ENCODE measurements around the gene DNTTIP2. TPM values are rescaled to one million over a fixed set of nuclear protein-coding genes. Genes with fewer than 3 reads are reported as not detected.
A peak's percentile ranks its signal among the peaks of the same experiment; 100 is the strongest.

DNTTIP2 gene
- total and polyA plus RNA-seq, 9 of the 15 experiments (the other 6 are each of a cell fraction or from before 2014, with no cell fraction given) = 50.4 to 138 (median 97.0) TPM

DNA sequence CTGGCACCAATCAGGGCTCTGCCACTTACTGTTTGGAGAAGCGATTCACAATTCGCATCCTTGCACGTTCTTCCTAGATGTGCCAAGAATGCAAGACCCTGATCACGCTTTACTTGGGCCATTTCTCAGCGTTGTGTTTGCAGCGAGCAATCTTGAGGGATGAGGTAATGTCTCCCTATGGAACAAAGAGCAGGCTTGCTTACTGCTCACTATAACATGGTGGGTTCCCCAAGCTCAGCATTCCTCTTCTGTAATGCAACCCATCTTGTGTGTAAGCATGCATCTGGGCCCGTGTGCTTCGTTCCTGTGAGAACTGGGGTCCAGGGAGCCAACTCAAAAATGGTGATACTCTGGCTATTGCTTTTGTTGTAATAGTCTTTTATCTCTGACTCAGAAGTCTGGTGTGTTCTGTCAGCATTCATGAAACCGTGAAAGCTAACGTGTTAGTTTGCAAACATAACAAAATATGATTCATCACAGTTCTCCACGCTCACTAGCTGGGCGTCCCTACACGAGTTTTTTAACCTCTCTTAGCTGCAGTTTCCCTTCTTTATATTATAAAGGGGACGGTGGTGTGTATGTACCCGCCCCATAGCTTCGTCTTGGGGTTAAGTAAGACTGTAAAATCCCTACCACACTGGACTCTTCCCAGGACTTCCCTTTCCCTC, 33.3 kb downstream of the DNTTIP2 start (continued):
- TF ChIP-seq, protein P1, sequence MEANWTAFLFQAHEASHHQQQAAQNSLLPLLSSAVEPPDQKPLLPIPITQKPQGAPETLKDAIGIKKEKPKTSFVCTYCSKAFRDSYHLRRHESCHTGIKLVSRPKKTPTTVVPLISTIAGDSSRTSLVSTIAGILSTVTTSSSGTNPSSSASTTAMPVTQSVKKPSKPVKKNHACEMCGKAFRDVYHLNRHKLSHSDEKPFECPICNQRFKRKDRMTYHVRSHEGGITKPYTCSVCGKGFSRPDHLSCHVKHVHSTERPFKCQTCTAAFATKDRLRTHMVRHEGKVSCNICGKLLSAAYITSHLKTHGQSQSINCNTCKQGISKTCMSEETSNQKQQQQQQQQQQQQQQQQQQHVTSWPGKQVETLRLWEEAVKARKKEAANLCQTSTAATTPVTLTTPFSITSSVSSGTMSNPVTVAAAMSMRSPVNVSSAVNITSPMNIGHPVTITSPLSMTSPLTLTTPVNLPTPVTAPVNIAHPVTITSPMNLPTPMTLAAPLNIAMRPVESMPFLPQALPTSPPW (CRISPR knock-in tag; IDR thresholded peaks at IDR 0.05) = no peak
- TF ChIP-seq POLR2AphosphoS5 (IDR thresholded peaks at IDR 0.05; ENCODE audit: control insufficient read depth, insufficient read depth, low read depth, low read length) = no peak
- TF ChIP-seq ZBED1 (IDR thresholded peaks at IDR 0.05) = no peak
- no peak for TF ChIP-seq ILK (tag; IDR thresholded peaks at IDR 0.05; ENCODE audit: borderline replicate concordance, low read depth)
- TF ChIP-seq, protein P2, sequence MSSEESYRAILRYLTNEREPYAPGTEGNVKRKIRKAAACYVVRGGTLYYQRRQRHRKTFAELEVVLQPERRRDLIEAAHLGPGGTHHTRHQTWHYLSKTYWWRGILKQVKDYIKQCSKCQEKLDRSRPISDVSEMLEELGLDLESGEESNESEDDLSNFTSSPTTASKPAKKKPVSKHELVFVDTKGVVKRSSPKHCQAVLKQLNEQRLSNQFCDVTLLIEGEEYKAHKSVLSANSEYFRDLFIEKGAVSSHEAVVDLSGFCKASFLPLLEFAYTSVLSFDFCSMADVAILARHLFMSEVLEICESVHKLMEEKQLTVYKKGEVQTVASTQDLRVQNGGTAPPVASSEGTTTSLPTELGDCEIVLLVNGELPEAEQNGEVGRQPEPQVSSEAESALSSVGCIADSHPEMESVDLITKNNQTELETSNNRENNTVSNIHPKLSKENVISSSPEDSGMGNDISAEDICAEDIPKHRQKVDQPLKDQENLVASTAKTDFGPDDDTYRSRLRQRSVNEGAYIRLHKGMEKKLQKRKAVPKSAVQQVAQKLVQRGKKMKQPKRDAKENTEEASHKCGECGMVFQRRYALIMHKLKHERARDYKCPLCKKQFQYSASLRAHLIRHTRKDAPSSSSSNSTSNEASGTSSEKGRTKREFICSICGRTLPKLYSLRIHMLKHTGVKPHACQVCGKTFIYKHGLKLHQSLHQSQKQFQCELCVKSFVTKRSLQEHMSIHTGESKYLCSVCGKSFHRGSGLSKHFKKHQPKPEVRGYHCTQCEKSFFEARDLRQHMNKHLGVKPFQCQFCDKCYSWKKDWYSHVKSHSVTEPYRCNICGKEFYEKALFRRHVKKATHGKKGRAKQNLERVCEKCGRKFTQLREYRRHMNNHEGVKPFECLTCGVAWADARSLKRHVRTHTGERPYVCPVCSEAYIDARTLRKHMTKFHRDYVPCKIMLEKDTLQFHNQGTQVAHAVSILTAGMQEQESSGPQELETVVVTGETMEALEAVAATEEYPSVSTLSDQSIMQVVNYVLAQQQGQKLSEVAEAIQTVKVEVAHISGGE (CRISPR knock-in tag; IDR thresholded peaks at IDR 0.05) = no peak
- no peak for TF ChIP-seq GTF2E2 (tag; IDR thresholded peaks at IDR 0.05)
- no peak for TF ChIP-seq ZFP1 (CRISPR knock-in tag; IDR thresholded peaks at IDR 0.05)
- no peak for TF ChIP-seq TCF7 (IDR thresholded peaks at IDR 0.05; ENCODE audit: borderline replicate concordance)
- no peak for TF ChIP-seq GABPA (tag; conservative IDR thresholded peaks at IDR 0.05; ENCODE audit: low read depth)
- TF ChIP-seq GATA2 (CRISPR knock-in tag; IDR thresholded peaks at IDR 0.05) = no peak
- 0 out of 2 replicates have a peak, but pooled peaks have one; percentile 48 for TF ChIP-seq CBFB (CRISPR knock-in tag; IDR thresholded peaks at IDR 0.05)
- TF ChIP-seq, protein P3, sequence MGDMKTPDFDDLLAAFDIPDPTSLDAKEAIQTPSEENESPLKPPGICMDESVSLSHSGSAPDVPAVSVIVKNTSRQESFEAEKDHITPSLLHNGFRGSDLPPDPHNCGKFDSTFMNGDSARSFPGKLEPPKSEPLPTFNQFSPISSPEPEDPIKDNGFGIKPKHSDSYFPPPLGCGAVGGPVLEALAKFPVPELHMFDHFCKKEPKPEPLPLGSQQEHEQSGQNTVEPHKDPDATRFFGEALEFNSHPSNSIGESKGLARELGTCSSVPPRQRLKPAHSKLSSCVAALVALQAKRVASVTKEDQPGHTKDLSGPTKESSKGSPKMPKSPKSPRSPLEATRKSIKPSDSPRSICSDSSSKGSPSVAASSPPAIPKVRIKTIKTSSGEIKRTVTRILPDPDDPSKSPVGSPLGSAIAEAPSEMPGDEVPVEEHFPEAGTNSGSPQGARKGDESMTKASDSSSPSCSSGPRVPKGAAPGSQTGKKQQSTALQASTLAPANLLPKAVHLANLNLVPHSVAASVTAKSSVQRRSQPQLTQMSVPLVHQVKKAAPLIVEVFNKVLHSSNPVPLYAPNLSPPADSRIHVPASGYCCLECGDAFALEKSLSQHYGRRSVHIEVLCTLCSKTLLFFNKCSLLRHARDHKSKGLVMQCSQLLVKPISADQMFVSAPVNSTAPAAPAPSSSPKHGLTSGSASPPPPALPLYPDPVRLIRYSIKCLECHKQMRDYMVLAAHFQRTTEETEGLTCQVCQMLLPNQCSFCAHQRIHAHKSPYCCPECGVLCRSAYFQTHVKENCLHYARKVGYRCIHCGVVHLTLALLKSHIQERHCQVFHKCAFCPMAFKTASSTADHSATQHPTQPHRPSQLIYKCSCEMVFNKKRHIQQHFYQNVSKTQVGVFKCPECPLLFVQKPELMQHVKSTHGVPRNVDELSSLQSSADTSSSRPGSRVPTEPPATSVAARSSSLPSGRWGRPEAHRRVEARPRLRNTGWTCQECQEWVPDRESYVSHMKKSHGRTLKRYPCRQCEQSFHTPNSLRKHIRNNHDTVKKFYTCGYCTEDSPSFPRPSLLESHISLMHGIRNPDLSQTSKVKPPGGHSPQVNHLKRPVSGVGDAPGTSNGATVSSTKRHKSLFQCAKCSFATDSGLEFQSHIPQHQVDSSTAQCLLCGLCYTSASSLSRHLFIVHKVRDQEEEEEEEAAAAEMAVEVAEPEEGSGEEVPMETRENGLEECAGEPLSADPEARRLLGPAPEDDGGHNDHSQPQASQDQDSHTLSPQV (IDR thresholded peaks at IDR 0.05) = 0 out of 2 replicates have a peak, but pooled peaks have one; percentile 29
- no peak for TF ChIP-seq ZFP36 (IDR thresholded peaks at IDR 0.05; ENCODE audit: low read depth, low read length, partially characterized antibody)
- no peak for TF ChIP-seq MEF2D (tag; conservative IDR thresholded peaks at IDR 0.05; ENCODE audit: low read depth)
- TF ChIP-seq RNF2 (IDR thresholded peaks at IDR 0.05) = no peak
- no peak for TF ChIP-seq ZNF707 (CRISPR knock-in tag; conservative IDR thresholded peaks at IDR 0.05)
- no peak for TF ChIP-seq TGIF2 (CRISPR knock-in tag; IDR thresholded peaks at IDR 0.05)
- TF ChIP-seq SMARCA4 (IDR thresholded peaks at IDR 0.05) = no peak
- TF ChIP-seq CHD4 (IDR thresholded peaks at IDR 0.05; ENCODE audit: insufficient read depth, insufficient replicate concordance, low read depth, low read length, poor library complexity, severe bottlenecking) = no peak

Data from K562 (cell line).